ENCODE results near the gene KIAA1217. TPM values are rescaled to one million over a fixed set of nuclear protein-coding genes. Genes with fewer than 3 reads are reported as not detected.

KIAA1217 gene
- total RNA-seq, 1 experiment from 2014 or later = 23.4 TPM

- TF ChIP-seq ZMAT4 (CRISPR knock-in tag; IDR thresholded peaks at IDR 0.05) (no peak), ZNF232 (CRISPR knock-in tag; IDR thresholded peaks at IDR 0.05) (no peak), NR3C1 (CRISPR knock-in tag; conservative IDR thresholded peaks at IDR 0.05; ENCODE audit: low read depth) (no peak), CDX4 (CRISPR knock-in tag; IDR thresholded peaks at IDR 0.05; ENCODE audit: borderline replicate concordance) (no peak), ATF3 (CRISPR knock-in tag; conservative IDR thresholded peaks at IDR 0.05) (no peak), MLX (CRISPR knock-in tag; IDR thresholded peaks at IDR 0.05) (no peak), CBFB (CRISPR knock-in tag; IDR thresholded peaks at IDR 0.05; ENCODE audit: low read depth) (no peak), E2F5 (CRISPR knock-in tag; IDR thresholded peaks at IDR 0.05) (no peak), ZNF219 (CRISPR knock-in tag; IDR thresholded peaks at IDR 0.05; ENCODE audit: borderline replicate concordance) (no peak)
These were observed 239.5 kb downstream of the KIAA1217 start (continued) for GRCh38 chr10:24448351-24448999.

GRCh38 chr10:24449321-24449740, 240.4 kb downstream of the KIAA1217 start:
- Mint-ChIP-seq H3K27ac (no peak overlapping the region), H3K36me3 (no peaks in the 10 kb centered on the region), H3K4me3 (no peak overlapping the region), H3K9me3 (no peaks in the 10 kb centered on the region), H3K4me1 (peaks cover 29% of the 10 kb centered on the region), H3K27me3 (ENCODE audit: low read depth) (peaks cover 3% of the 10 kb centered on the region; the same call in 1 of the 2 replicates)
- ChIA-PET POLR2A (no interaction called here), CTCF (no interaction called here)
- DNase-seq (ENCODE audit: low spot score) (no peak), ATAC-seq (no peak)
- no peak for TF ChIP-seq ZNF219 (CRISPR knock-in tag; IDR thresholded peaks at IDR 0.05; ENCODE audit: borderline replicate concordance)
- TF ChIP-seq ATF1 (CRISPR knock-in tag; IDR thresholded peaks at IDR 0.05) = no peak
- no peak for TF ChIP-seq ZNF263 (CRISPR knock-in tag; IDR thresholded peaks at IDR 0.05; ENCODE audit: low read depth)
- no peak for TF ChIP-seq ZNF317 (CRISPR knock-in tag; IDR thresholded peaks at IDR 0.05; ENCODE audit: borderline replicate concordance, low read depth)
- TF ChIP-seq SMAD4 (CRISPR knock-in tag; IDR thresholded peaks at IDR 0.05) = no peak
- TF ChIP-seq NFATC4 (CRISPR knock-in tag; IDR thresholded peaks at IDR 0.05) = no peak
- no peak for TF ChIP-seq USF2 (CRISPR knock-in tag; IDR thresholded peaks at IDR 0.05)
- TF ChIP-seq PRDM15 (CRISPR knock-in tag; IDR thresholded peaks at IDR 0.05) = no peak
- TF ChIP-seq IRF1 (CRISPR knock-in tag; IDR thresholded peaks at IDR 0.05) = no peak
- no peak for TF ChIP-seq ZNF532 (CRISPR knock-in tag; IDR thresholded peaks at IDR 0.05; ENCODE audit: borderline replicate concordance)
- no peak for TF ChIP-seq NR3C1 (CRISPR knock-in tag; conservative IDR thresholded peaks at IDR 0.05; ENCODE audit: low read depth)
- no peak for TF ChIP-seq ZNF281 (CRISPR knock-in tag; IDR thresholded peaks at IDR 0.05)
